Sigmoid colon (tissue), 7 donors: ENCODE measurements around the gene SESN1. TPM values are rescaled to one million over a fixed set of nuclear protein-coding genes. Genes with fewer than 3 reads are reported as not detected.
"Not testable (repeated sequence)": the region's sequence is repeated elsewhere in the genome, so short reads cannot be mapped to it uniquely, and the experiment has no call there.

Experiments
- DNase-seq: peaks from one replicate; pipeline ENCODE4 v3.0.0-alpha.2; 2019
- H3K27ac ChIP-seq, 4 donors: fragments of 200-600 bp; sonication (generic); one replicate each; pipeline ENCODE4 v1.5.1; 2016 to 2019; ENCODE audit warnings: mild to moderate bottlenecking in 1 of 4
- H3K27me3 ChIP-seq, 3 donors: fragments of 200-600 bp; sonication (generic); one replicate each; pipeline ENCODE4 v1.5.1; 2019; ENCODE audit warnings: mild to moderate bottlenecking in 1 of 3
- H3K36me3 ChIP-seq, 4 donors: fragments of 200-600 bp; sonication (generic); one replicate each; pipeline ENCODE4 v1.5.1; 2016 to 2019
- H3K4me1 ChIP-seq, 4 donors: fragments of 200-600 bp; sonication (generic); one replicate each; pipeline ENCODE4 v1.5.1; 2017 to 2019
- H3K4me3 ChIP-seq, 4 donors: fragments of 200-600 bp; sonication (generic); one replicate each; pipeline ENCODE4 v1.5.1; 2017 to 2019; ENCODE audit warnings: mild to moderate bottlenecking in 2 of 4, moderate library complexity in 1 of 4
- H3K9me3 ChIP-seq, 4 donors: fragments of 200-600 bp in 3 of 4; sonication (generic) in 3 of 4; one replicate each; pipeline versions ENCODE4 v1.5.1 to v1.6.1; 2013 to 2019
- EP300 ChIP-seq, 4 donors: sonication (generic); formaldehyde crosslinking; IDR thresholded peaks; one replicate each; pipeline ENCODE4 v1.6.1; 2017; ENCODE audit warnings: antibody characterized with exemption in 4 of 4
- POLR2A ChIP-seq, 2 donors: fragments of 450-650 bp; IDR thresholded peaks; one replicate each; pipeline ENCODE4 v1.6.1; 2016; ENCODE audit warnings: antibody characterized with exemption in 2 of 2, mild to moderate bottlenecking in 2 of 2, moderate library complexity in 2 of 2
- POLR2AphosphoS5 ChIP-seq, 4 donors: sonication (generic); formaldehyde crosslinking; IDR thresholded peaks; one replicate each; pipeline ENCODE4 v1.6.1; 2017; ENCODE audit warnings: antibody characterized with exemption in 4 of 4
- WGBS, 2 donors: extraction: QIAGEN DNeasy Blood & Tissue Kit; methylation state at CpG; one replicate each; pipeline ENCODE4 v1.1.7; 2013; 5-methylcytosine and 5-hydroxymethylcytosine counted together
- intact Hi-C: fragments of 100-400 bp; cut with DNase I; formaldehyde crosslinking; loops from one replicate; pipeline ENCODE4 v1.15.1; 2023
- polyA plus RNA-seq, 3 donors: library from polyadenylated mRNA; stranded (reverse); fragments of 200-250 nt; gene quantifications; one replicate each; pipeline ENCODE4 v1.2.3, GENCODE V29; 2013
- total RNA-seq, 4 donors: library from RNA; depleted of rRNA; stranded (reverse); fragments of >200 nt; gene quantifications; one replicate each; pipeline ENCODE4 v1.1.0, GENCODE V29; 2016
- TF ChIP-seq, protein P1 (sequence below), 4 experiments: fragments of 450-650 bp in 3 of 4; fragments of 200-600 bp in 1 of 4; IDR thresholded peaks; one replicate each; pipeline ENCODE4 v1.5.1; 2016 to 2019; ENCODE audit warnings: antibody characterized with exemption in 4 of 4, mild to moderate bottlenecking in 3 of 4, moderate library complexity in 2 of 4
- donor health status: healthy with polysubstance abuse.
- donor health status: Bipolar disorder and iron deficiency.
- donor health status: healthy.

The SESN1 gene
- total RNA-seq (100 to 1,000 TPM in 2 of 4 donors, 10 to 100 TPM in 2; 63.0 to 144 (median 84.2) TPM), polyA plus RNA-seq (10 to 100 TPM; 18.3 to 24.3 (median 19.2) TPM)

DNA sequence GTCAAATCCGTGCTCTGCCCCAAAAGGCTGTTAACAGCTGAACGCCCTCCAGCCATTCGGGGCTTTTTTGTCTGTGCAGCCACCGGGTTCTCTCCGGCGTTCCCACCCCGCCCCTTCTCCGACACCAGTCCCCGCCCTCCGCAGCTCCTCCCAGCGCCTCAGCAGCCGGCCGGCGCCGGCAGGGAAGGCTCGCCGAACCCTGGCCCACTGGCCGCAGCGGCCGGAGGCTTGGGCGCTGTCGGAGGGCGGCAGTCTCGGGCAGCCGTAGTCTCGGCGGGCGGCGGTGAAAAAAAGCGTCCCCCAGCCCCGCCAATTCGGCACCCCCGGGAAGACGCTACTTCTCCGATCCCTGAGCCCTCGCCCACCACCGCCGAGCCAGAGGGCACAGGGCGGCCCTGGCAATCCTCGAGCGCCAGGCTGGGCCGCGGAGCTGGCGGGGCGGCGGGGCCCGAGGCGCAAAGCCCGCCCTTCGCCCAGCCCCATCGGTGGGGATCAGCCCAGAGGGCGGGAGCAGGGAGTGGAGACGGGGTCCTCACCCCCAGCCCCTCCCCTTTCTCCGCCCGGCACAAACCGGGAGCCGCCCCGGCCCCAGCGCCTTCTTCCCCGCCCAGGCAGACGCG is at the start of gene SESN1:
Gene SESN1 (minus strand): TSS at position 431 of the 620 bp plus-strand sequence. CDS start 773 bp downstream, outside the sequence.
- peaks cover 0 to 43% (median 32%) of the 10 kb centered on the region in 4 donors for H3K4me1 ChIP-seq
- WGBS, 2 donors: 1% methylated on average over 62 of the region's 62 CpGs
- no peaks in the 10 kb centered on the region for H3K27me3 ChIP-seq
- H3K27ac ChIP-seq: peak within 1 kb of the TSS; percentile 97 to 99 (median 98)
- no peaks in the 10 kb centered on the region for H3K9me3 ChIP-seq
- H3K4me3 ChIP-seq: peak within 1 kb of the TSS; percentile 71 to 77 (median 74)
- TF ChIP-seq, protein P1, sequence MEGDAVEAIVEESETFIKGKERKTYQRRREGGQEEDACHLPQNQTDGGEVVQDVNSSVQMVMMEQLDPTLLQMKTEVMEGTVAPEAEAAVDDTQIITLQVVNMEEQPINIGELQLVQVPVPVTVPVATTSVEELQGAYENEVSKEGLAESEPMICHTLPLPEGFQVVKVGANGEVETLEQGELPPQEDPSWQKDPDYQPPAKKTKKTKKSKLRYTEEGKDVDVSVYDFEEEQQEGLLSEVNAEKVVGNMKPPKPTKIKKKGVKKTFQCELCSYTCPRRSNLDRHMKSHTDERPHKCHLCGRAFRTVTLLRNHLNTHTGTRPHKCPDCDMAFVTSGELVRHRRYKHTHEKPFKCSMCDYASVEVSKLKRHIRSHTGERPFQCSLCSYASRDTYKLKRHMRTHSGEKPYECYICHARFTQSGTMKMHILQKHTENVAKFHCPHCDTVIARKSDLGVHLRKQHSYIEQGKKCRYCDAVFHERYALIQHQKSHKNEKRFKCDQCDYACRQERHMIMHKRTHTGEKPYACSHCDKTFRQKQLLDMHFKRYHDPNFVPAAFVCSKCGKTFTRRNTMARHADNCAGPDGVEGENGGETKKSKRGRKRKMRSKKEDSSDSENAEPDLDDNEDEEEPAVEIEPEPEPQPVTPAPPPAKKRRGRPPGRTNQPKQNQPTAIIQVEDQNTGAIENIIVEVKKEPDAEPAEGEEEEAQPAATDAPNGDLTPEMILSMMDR (IDR thresholded peaks at IDR 0.05): no peak
- TF ChIP-seq POLR2AphosphoS5 (IDR thresholded peaks at IDR 0.05) (peak; percentile 86 to 99 (median 92)), EP300 (IDR thresholded peaks at IDR 0.05) (no peak), POLR2A (IDR thresholded peaks at IDR 0.05) (peak in 1 of 2 donors; percentile 95)
- H3K36me3 ChIP-seq: no peaks in the 10 kb centered on the region
- peak; percentile 97 for DNase-seq
- intact Hi-C loops: loop anchor here (1.0 to 10.0 kb wide), 6 partner anchors 288 to 1980 kb away; partner anchors contain the start of genes BEND3, CD164, FOXO3 and OSTM1

DNA sequence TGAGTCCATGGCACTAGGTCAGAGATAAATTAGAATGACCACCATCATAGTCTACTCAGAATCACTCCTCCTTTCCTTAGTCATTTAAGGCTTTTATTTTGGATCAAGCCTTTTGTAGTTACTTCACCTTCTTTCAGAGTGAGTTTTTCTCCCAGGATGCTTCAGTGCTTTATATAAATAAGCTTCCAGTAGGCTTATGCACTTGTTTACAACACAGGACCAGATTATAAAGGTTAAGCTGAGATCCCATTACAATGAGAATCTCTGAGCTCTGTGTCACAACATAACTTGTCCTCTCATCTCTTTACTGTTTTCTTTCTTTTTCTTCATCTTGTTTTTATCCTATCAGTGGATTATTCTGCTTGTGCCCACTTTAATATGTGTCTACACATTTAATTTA is 48.5 kb upstream of the SESN1 start:
- DNase-seq: no peak
- Histone ChIP-seq H3K4me1 (no peaks in the 10 kb centered on the region), H3K36me3 (peaks cover 0 to 13% (median 0%) of the 10 kb centered on the region in 4 donors), H3K27ac (no peak overlapping the region), H3K4me3 (no peak overlapping the region), H3K9me3 (no peaks in the 10 kb centered on the region), H3K27me3 (no peaks in the 10 kb centered on the region)
- TF ChIP-seq POLR2A (IDR thresholded peaks at IDR 0.05): no peak
- TF ChIP-seq, protein P1 (IDR thresholded peaks at IDR 0.05): no peak
- no peak for TF ChIP-seq POLR2AphosphoS5 (IDR thresholded peaks at IDR 0.05)
- no peak for TF ChIP-seq EP300 (IDR thresholded peaks at IDR 0.05)
- intact Hi-C loops: no loop called here

DNA sequence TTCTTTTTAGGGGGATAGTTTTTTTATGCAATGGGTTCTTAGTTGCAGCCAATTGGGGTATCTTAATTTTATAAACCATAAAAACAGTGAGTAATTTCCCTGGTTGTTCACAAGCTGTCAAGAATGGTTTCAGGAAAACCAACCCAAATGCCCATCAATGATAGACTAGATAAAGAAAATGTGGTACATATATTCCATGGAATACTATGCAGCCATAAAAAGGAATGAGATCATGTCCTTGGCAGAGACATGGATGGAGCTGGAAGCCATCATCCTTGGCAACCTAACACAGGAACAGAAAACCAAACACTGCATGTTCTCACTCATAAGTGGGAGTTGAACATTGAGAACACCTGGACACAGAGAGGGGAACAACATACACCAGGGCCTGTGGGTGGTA is 47.4 kb upstream of the SESN1 start:
- H3K27me3 ChIP-seq, intact Hi-C loops, H3K9me3 ChIP-seq, DNase-seq, H3K36me3 ChIP-seq, H3K4me1 ChIP-seq, H3K27ac ChIP-seq, H3K4me3 ChIP-seq: not testable (repeated sequence)

DNA sequence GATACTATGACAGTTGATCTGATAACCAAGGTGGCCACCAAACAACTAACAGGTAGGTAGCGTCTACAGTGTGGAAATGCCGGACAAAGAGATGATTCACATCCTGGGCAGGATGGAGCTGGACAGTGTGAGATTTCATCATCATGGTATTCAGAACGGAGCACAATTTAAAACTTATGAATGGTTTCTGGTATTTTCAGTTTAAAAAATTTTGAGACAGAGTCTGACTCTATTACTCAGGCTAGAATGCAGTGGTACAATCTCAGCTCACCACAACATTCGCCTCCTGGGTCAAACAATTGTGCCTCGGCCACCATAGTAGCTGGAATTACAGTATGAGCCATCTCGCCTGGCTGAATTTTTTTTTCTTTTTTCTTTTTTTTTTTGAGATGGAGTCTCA is 44.5 kb upstream of the SESN1 start:
- H3K27me3 ChIP-seq: no peaks in the 10 kb centered on the region
- H3K27ac ChIP-seq: no peak overlapping the region
- H3K4me3 ChIP-seq: no peak overlapping the region
- H3K4me1 ChIP-seq: no peaks in the 10 kb centered on the region
- WGBS, 2 donors: 94 to 95% methylated on average over 6 of the region's 6 CpGs
- intact Hi-C loops: no loop called here
- no peak for TF ChIP-seq POLR2A (IDR thresholded peaks at IDR 0.05)
- no peak for TF ChIP-seq POLR2AphosphoS5 (IDR thresholded peaks at IDR 0.05)
- TF ChIP-seq, protein P1 (IDR thresholded peaks at IDR 0.05): no peak
- TF ChIP-seq EP300 (IDR thresholded peaks at IDR 0.05): no peak
- H3K9me3 ChIP-seq: no peaks in the 10 kb centered on the region
- DNase-seq: no peak
- H3K36me3 ChIP-seq: peaks cover 0 to 8% (median 0%) of the 10 kb centered on the region in 4 donors

DNA sequence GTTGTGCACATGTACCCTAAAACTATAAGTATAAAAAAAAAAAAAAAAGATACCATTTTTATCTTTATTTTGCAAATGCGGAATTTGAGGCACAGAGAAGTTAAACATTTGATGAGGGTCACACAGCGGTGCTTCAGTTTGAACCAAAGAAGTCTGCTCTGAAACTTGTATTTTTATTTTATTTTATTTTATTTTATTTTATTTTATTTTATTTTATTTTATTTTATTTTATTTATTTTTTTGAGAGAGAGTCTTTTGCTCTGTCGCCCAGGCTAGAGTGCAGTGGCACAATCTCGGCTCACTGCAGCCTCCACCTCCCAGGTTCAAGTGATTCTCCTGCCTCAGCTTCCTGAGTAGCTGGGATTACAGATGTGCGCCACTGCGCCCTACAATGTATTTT is 41.9 kb upstream of the SESN1 start:
- H3K9me3 ChIP-seq, intact Hi-C loops, H3K4me3 ChIP-seq, H3K27ac ChIP-seq, DNase-seq, H3K4me1 ChIP-seq, H3K36me3 ChIP-seq, H3K27me3 ChIP-seq: not testable (repeated sequence)
- 93 to 98% methylated on average over 6 of the region's 6 CpGs for WGBS, 2 donors

DNA sequence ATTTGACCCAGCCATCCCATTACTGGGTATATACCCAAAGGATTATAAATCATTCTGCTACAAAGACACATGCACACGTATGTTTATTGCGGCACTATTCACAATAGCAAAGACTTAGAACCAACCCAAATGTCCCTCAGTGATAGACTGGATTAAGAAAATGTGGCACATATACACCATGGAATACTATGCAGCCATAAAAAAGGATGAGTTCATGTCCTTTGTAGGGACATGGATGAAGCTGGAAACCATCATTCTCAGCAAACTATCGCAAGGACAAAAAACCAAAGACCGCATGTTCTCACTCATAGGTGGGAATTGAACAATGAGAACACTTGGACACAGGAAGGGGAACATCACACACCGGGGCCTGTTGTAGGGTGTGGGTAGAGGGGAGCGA is 41.4 kb upstream of the SESN1 start:
- H3K27ac ChIP-seq, intact Hi-C loops, H3K27me3 ChIP-seq, H3K4me3 ChIP-seq, H3K9me3 ChIP-seq, H3K4me1 ChIP-seq, H3K36me3 ChIP-seq, DNase-seq: not testable (repeated sequence)
- WGBS, 2 donors: 96 to 97% methylated on average over 6 of the region's 6 CpGs

DNA sequence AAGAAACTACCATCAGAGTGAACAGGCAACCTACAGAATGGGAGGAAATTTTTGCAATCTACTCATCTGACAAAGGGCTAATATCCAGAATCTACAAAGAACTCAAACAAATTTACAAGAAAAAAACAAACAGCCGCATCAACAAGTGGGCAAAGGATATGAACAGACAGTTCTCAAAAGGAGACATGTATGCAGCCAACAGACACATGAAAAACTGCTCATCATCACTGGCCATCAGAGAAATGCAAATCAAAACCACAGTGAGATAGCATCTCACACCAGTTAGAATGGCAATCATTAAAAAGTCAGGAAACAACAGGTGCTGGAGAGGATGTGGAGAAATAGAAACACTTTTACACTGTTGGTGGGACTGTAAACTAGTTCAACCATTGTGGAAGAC is 41.0 kb upstream of the SESN1 start:
- H3K27me3 ChIP-seq, H3K27ac ChIP-seq, H3K36me3 ChIP-seq, H3K9me3 ChIP-seq, intact Hi-C loops, H3K4me1 ChIP-seq, DNase-seq, H3K4me3 ChIP-seq: not testable (repeated sequence)
- 96 to 100% methylated on average over 1 of the region's 1 CpG for WGBS, 2 donors
